ENCODE measurements around the gene GRIK2.
"Not testable (repeated sequence)": the region's sequence is repeated elsewhere in the genome, so short reads cannot be mapped to it uniquely, and the experiment has no call there.

Gene GRIK2

DNA sequence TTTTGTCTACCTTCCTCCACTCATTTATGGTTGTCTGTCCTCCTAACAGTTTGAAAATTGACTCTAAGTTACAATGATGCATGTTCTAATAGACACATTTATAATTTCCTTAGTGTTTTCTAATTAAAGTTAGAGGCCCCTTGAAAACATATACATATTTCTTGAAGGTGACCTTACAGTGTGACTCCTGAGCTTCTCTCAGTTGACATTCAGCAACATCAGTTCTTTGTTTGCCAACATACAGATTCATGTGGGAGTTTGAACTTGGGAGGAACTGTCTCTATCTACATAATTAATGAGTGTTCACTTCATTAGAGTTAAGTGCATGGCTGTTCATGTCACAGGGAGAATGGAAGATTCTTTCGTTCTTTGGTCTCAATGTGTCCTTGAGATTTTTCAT is 658.2 kb downstream of the GRIK2 start:
- Mint-ChIP-seq H3K4me3 (no peak overlapping the region), H3K4me1 (ENCODE audit: low read depth) (no peaks in the 10 kb centered on the region), H3K27me3 (no peaks in the 10 kb centered on the region), H3K27ac (no peak overlapping the region), H3K9me3 (no peaks in the 10 kb centered on the region), H3K36me3 (ENCODE audit: low read depth) (no peaks in the 10 kb centered on the region)
- intact Hi-C loops (cut with micrococcal nuclease): no loop called here

DNA sequence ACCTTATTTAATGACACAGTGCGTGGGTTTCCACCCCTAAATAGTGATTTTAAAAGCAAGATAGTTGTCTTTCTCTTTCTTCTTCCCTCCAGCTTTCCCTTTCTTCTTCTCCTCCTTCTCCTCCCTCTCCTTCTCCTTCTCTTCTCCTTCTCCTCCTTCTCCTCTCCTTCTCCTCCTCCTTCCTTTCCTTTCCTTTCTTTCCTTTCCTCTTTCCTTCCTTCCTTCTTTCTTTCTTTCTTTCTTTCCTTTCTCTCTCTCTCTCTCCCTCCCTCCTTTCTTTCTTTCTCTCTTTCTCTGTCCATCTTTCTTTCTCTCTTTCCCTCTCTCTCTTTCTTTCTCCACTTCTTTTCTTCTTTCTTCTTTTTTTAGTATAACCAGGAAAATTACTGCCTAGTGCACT is 670.6 kb downstream of the GRIK2 start:
- Mint-ChIP-seq H3K4me1 (ENCODE audit: low read depth) (no peaks in the 10 kb centered on the region), H3K27ac (no peak overlapping the region), H3K4me3 (no peak overlapping the region), H3K27me3 (no peaks in the 10 kb centered on the region), H3K36me3 (ENCODE audit: low read depth) (no peaks in the 10 kb centered on the region), H3K9me3 (no peaks in the 10 kb centered on the region)
- intact Hi-C loops (cut with micrococcal nuclease): no loop called here

DNA sequence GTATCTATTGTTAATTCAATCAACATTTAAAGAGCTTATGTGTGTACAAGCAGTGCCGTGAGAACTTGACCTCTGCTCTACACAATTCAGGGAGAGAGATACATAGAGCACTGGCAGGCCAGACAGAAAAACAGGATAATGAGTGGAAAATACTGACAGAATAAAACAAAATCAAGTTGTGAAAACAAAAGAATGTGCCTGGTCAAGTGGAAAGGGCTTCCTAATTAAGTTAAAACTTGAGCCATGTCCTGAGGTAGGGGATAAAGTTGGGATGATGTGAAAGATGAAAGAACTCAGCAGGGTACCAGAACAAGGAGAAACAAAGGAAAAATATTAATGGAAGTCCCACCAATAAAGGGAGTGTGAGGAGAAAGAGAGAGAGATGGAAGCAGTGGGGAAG is 672.8 kb downstream of the GRIK2 start:
- Mint-ChIP-seq H3K4me1 (ENCODE audit: low read depth) (no peaks in the 10 kb centered on the region), H3K9me3 (no peaks in the 10 kb centered on the region), H3K27ac (no peak overlapping the region), H3K4me3 (no peak overlapping the region), H3K36me3 (ENCODE audit: low read depth) (no peaks in the 10 kb centered on the region), H3K27me3 (no peaks in the 10 kb centered on the region)
- intact Hi-C loops (cut with micrococcal nuclease): no loop called here

GRCh38 chr6:102068349-102068929 is 674.9 kb downstream of the GRIK2 start:
- H3K27ac Mint-ChIP-seq: no peak overlapping the region
- no peaks in the 10 kb centered on the region for H3K36me3 Mint-ChIP-seq (ENCODE audit: low read depth)
- no peaks in the 10 kb centered on the region for H3K27me3 Mint-ChIP-seq
- H3K4me1 Mint-ChIP-seq (ENCODE audit: low read depth): no peaks in the 10 kb centered on the region
- H3K9me3 Mint-ChIP-seq: peaks cover under 1% of the 10 kb centered on the region
- no peak overlapping the region for H3K4me3 Mint-ChIP-seq
- intact Hi-C loops (cut with micrococcal nuclease): no loop called here

- H3K9me3 Mint-ChIP-seq: peaks cover 8% of the 10 kb centered on the region
- no peaks in the 10 kb centered on the region for H3K4me1 Mint-ChIP-seq (ENCODE audit: low read depth)
- intact Hi-C loops (cut with micrococcal nuclease): no loop called here
- H3K4me3 Mint-ChIP-seq: no peak overlapping the region
- H3K36me3 Mint-ChIP-seq (ENCODE audit: low read depth): no peaks in the 10 kb centered on the region
- H3K27me3 Mint-ChIP-seq: no peaks in the 10 kb centered on the region
- no peak overlapping the region for H3K27ac Mint-ChIP-seq
These were observed 682.0 kb downstream of the GRIK2 start for GRCh38 chr6:102075539-102075938.

GRCh38 chr6:102085257-102085656 is 691.7 kb downstream of the GRIK2 start:
- no peaks in the 10 kb centered on the region for H3K4me1 Mint-ChIP-seq (ENCODE audit: low read depth)
- no peaks in the 10 kb centered on the region for H3K9me3 Mint-ChIP-seq
- no peaks in the 10 kb centered on the region for H3K36me3 Mint-ChIP-seq (ENCODE audit: low read depth)
- no peaks in the 10 kb centered on the region for H3K27me3 Mint-ChIP-seq
- H3K27ac Mint-ChIP-seq: no peak overlapping the region
- H3K4me3 Mint-ChIP-seq: no peak overlapping the region
- intact Hi-C loops (cut with micrococcal nuclease): no loop called here

DNA sequence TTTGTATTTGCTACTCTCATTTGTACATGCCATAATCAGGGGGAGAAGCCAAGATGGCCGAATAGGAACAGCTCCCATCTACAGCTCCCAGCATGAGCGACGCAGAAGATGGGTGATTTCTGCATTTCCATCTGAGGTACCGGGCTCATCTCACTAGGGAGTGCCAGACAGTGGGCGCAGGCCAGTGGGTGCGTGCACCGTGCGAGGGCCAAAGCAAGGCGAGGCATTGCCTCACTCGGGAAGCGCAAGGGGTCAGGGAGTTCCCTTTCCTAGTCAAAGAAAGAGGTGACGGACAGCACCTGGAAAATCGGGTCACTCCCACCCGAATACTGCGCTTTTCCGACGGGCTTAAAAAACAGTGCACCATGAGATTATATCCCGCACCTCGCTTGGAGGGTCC is 694.7 kb downstream of the GRIK2 start:
- H3K9me3 Mint-ChIP-seq: peaks cover 12% of the 10 kb centered on the region
- intact Hi-C loops (cut with micrococcal nuclease): not testable (repeated sequence)

DNA sequence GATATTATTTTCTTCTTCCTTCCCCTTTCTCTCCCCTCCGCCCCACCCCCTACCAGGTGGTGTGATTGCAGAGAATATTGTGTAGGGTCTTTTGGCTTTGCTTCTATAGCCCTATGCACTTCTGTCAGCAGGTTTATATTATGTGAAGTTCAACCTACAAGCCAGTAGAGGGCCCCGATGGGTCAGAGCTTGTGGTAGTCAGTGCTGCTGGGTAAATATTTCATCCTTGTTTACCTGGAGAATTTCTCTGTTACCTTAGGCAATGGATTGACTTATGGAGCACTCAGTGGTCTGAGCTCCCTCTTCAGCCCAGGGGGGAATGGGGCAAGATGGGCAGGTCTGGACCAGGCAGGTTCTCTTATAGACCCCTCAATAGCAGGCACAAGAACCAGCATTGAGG is 720.9 kb downstream of the GRIK2 start:
- Mint-ChIP-seq H3K9me3 (peaks cover 16% of the 10 kb centered on the region), H3K27ac (no peak overlapping the region), H3K4me3 (no peak overlapping the region), H3K4me1 (ENCODE audit: low read depth) (no peaks in the 10 kb centered on the region), H3K27me3 (no peaks in the 10 kb centered on the region), H3K36me3 (ENCODE audit: low read depth) (no peaks in the 10 kb centered on the region)
- intact Hi-C loops (cut with micrococcal nuclease): no loop called here

More for the DNA sequence above, 694.7 kb downstream of the GRIK2 start:
- not testable (repeated sequence) for H3K4me1 Mint-ChIP-seq (ENCODE audit: low read depth); H3K27ac Mint-ChIP-seq; H3K36me3 Mint-ChIP-seq (ENCODE audit: low read depth); H3K27me3 Mint-ChIP-seq; H3K4me3 Mint-ChIP-seq

DNA sequence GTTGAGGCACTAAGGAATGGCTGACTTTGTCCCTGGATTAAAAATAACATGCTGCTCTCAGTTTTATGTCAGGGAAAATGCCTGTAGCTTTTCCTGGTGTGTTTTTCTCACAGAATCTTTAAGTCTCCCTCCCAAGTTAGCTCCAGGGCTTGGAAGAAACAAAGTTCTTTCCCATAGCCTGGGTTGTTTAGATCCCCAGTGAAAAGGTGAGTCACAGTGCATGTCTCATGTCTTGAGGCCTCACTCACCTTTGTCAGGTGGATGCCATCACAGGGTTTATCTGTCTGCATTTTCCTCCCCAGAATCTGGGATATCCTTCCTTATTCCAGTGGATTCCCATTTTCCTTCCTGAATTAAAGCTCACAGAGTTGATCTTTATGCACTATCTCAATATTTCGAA is 722.4 kb downstream of the GRIK2 start:
- peaks cover 20% of the 10 kb centered on the region for H3K9me3 Mint-ChIP-seq
- intact Hi-C loops (cut with micrococcal nuclease): no loop called here
- H3K36me3 Mint-ChIP-seq (ENCODE audit: low read depth): no peaks in the 10 kb centered on the region
- no peaks in the 10 kb centered on the region for H3K4me1 Mint-ChIP-seq (ENCODE audit: low read depth)
- H3K27ac Mint-ChIP-seq: no peak overlapping the region
- no peaks in the 10 kb centered on the region for H3K27me3 Mint-ChIP-seq
- H3K4me3 Mint-ChIP-seq: no peak overlapping the region

GRCh38 chr6:102118034-102118433 is 724.5 kb downstream of the GRIK2 start:
- Mint-ChIP-seq H3K9me3 (peaks cover 20% of the 10 kb centered on the region), H3K27ac (no peak overlapping the region), H3K27me3 (no peaks in the 10 kb centered on the region), H3K4me1 (ENCODE audit: low read depth) (no peaks in the 10 kb centered on the region), H3K36me3 (ENCODE audit: low read depth) (no peaks in the 10 kb centered on the region), H3K4me3 (no peak overlapping the region)
- intact Hi-C loops (cut with micrococcal nuclease): no loop called here
